HUDEP-2 (cell line): Measurements from ENCODE around the gene CCDC185.

ENCODE experiments used
- DNase-seq, 76 experiments: peaks; one replicate each; lab custom pipeline; 2025; ENCODE audit not compliant: unreplicated experiment in 76 of 76; lab: John Stamatoyannopoulos, UW

CCDC185 gene

DNA sequence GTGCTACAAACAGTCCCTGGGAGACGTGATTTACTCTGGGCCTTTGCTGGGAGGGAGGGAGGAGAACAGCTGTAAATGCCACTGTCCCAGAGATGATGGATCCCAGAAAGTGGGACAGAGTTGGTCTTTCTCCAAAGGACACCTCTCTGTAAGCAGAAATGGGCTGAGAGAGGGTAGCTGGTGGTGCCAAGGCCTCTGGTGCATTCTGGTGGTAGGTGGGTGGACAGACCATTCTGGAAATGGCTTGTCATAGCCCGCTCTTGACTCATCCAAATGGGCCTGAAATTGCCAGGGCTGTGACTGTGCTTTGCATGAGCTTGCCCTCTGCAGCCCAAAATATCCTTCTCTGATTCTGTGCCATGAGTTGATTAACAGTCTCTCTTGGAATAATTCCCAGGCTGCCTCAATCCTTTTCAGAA lies 36.1 kb downstream of the CCDC185 start:
- no peak for DNase-seq

DNA sequence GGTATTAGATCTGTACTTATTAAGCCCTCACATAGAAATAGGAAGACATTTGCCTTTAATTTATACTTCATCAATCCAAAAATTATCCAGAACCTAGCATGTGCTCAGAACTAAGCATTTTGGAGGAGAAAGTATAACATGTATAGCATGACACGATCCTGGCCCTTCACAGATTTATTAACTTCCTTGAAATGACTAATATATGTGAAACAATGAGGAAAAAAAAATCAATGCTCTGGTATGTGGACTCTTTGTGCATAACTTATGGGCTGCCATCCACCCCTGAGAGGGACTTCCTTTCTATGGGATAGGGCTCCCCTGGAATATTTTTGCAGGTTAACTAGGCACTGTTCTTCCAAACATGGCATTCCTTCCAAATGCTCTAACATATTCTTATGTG lies 36.6 kb downstream of the CCDC185 start:
- DNase-seq, result no peak

DNA sequence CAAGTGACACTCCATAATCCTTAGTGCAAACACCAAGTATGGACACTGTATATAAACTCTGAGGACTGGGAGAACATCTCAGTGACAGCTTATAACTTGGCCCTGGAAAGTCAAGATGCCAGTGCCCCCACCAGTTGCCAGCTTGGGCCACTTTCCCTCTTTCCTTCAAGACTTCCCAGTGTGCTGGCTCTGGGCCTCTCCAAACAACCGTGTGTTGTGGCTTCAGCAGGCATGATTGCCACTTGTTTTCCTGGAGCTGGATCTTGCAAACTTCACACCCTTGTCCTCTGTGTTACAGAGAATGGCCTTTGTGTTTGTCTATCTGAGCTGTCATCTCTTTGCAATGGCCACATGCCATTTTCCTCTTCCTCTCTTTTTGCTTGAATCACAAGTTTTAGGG lies 37.0 kb downstream of the CCDC185 start:
- DNase-seq, result no peak

DNA sequence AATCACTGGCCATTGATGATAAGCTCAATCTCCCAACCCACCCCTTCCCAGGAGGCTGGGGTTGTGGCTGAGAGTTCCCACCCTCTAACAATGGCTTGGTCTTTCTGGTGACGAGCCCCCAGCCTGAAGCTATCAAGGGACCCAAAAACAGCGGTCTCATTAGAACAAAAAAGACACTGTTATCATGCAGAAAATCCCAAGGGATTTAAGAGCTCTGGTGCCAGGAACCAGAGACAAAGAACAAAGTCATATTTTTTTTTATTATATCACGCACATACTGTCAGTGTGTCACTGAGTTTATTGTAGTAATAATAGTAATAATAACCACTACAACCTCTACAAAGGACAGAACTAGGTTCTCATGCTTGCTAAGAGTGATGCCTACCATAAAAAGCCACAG lies 43.9 kb downstream of the CCDC185 start:
- DNase-seq, result no peak

DNA sequence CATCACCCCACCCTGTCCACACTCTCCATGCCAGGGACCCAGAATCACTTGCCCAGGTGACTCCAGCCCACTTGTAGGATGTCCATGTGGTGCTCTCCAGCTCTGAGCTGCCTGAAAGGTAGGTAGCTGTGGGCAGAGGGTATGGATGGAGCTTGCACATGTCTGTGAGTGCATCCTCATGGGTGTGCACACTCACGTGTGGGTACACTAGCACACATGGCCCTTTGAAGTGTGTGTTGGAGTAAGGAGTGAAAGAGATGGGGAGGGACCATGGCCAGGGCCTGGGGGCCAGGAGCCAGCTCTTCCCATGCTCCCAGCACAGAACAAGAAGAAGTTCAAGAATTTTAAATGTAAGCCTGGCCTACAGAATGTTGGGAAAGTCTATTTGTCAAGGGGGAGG lies 50.2 kb downstream of the CCDC185 start:
- DNase-seq, result no peak

DNA sequence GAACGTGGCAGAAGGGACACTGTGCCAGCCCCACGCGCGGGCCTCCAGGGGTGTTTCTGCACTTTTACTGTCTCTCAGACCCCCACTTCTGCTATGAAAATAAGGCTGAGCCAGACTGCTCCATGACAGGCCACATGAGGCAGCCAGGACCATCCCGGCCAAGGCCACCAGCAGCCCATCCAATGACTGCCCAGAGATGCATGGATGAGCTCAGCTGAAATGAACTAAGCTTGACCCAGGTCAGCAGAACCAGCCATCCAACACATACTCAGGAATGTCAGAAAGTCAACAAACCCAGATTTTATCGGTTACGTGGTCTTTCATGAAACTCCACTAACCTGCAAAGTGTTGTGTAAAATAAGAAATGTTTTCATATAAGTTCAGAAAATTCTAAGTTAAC lies 51.2 kb downstream of the CCDC185 start:
- no peak for DNase-seq
